Measurements from ENCODE around the gene HDHD3. TPM values are rescaled to one million over a fixed set of nuclear protein-coding genes. Genes with fewer than 3 reads are reported as not detected.
"Not testable (repeated sequence)": the region's sequence is repeated elsewhere in the genome, so short reads cannot be mapped to it uniquely, and the experiment has no call there.

Gene HDHD3
- total RNA-seq, 1 experiment from 2014 or later: 10.1 TPM

GRCh38 chr9:113368348-113368981, 8.3 kb downstream of the HDHD3 start:
- no peaks in the 10 kb centered on the region for H3K27me3 Mint-ChIP-seq (ENCODE audit: insufficient read depth, unreplicated experiment)
- peaks cover 6% of the 10 kb centered on the region for H3K36me3 Mint-ChIP-seq (ENCODE audit: insufficient read depth, unreplicated experiment)
- TF ChIP-seq, protein P1, sequence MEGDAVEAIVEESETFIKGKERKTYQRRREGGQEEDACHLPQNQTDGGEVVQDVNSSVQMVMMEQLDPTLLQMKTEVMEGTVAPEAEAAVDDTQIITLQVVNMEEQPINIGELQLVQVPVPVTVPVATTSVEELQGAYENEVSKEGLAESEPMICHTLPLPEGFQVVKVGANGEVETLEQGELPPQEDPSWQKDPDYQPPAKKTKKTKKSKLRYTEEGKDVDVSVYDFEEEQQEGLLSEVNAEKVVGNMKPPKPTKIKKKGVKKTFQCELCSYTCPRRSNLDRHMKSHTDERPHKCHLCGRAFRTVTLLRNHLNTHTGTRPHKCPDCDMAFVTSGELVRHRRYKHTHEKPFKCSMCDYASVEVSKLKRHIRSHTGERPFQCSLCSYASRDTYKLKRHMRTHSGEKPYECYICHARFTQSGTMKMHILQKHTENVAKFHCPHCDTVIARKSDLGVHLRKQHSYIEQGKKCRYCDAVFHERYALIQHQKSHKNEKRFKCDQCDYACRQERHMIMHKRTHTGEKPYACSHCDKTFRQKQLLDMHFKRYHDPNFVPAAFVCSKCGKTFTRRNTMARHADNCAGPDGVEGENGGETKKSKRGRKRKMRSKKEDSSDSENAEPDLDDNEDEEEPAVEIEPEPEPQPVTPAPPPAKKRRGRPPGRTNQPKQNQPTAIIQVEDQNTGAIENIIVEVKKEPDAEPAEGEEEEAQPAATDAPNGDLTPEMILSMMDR (IDR thresholded peaks at IDR 0.05; ENCODE audit: unreplicated experiment): no peak
- ChIA-PET POLR2A (interaction anchor here (0.6 kb wide), 1 partner anchor 29 kb away, joined by 3 read pairs; no protein-coding TSS in a partner anchor), CTCF (interaction anchor here (1.1 kb wide), 1 partner anchor 286 kb away, joined by 3 read pairs; no protein-coding TSS in a partner anchor)
- BruUV-seq (replicated peaks): no TSS peak
- no peak overlapping the region for H3K27ac Mint-ChIP-seq (ENCODE audit: low read depth, unreplicated experiment)
- H3K9me3 Mint-ChIP-seq (ENCODE audit: unreplicated experiment): no peaks in the 10 kb centered on the region
- no peak overlapping the region for H3K4me3 Mint-ChIP-seq (ENCODE audit: unreplicated experiment)
- no peak for DNase-seq (ENCODE audit: unreplicated experiment)
- intact Hi-C loops (cut with micrococcal nuclease): no loop called here
- peaks cover 9% of the 10 kb centered on the region for H3K4me1 Mint-ChIP-seq (ENCODE audit: insufficient read depth, unreplicated experiment)

GRCh38 chr9:113365652-113366051, 11.1 kb downstream of the HDHD3 start:
- H3K36me3 Mint-ChIP-seq (ENCODE audit: insufficient read depth, unreplicated experiment); BruUV-seq (replicated peaks); intact Hi-C loops (cut with micrococcal nuclease); H3K9me3 Mint-ChIP-seq (ENCODE audit: unreplicated experiment); H3K4me3 Mint-ChIP-seq (ENCODE audit: unreplicated experiment); H3K27ac Mint-ChIP-seq (ENCODE audit: low read depth, unreplicated experiment); H3K27me3 Mint-ChIP-seq (ENCODE audit: insufficient read depth, unreplicated experiment): not testable (repeated sequence)
- H3K4me1 Mint-ChIP-seq (ENCODE audit: insufficient read depth, unreplicated experiment): peaks cover 15% of the 10 kb centered on the region
- DNase-seq (ENCODE audit: unreplicated experiment): peak; percentile 42
- CTCF ChIA-PET: interaction anchor here (0.7 to 1.2 kb wide), 3 partner anchors 14 to 1676 kb away, joined by 3 to 4 read pairs (median 3); no protein-coding TSS in a partner anchor
- POLR2A ChIA-PET: interaction anchor here (0.7 to 1.4 kb wide), 2 partner anchors 36 to 90 kb away, joined by 3 read pairs; partner anchors contain the start of genes CDC26 and PRPF4

DNA sequence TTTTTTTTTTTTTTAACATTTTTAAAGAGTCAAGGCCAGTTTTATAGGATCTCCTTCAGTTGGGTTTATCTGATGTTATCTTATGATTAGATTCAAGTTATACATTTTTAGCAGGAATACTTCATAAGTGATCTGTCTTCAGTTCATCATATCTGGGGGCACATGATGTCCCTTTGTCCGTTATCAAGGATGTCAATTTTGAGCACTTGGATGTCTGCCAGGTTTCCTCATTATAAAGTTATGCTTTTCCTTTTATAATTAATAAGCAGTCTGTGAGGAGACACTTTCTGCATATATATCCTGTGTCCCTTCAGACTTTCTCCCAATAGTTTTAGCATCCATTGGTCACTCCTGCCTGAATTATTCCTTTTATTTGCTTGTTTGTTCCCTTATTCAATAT, 11.8 kb downstream of the HDHD3 start:
- TF ChIP-seq, protein P1 (IDR thresholded peaks at IDR 0.05; ENCODE audit: unreplicated experiment): no peak
- BruUV-seq (replicated peaks): no TSS peak
- H3K27me3 Mint-ChIP-seq (ENCODE audit: insufficient read depth, unreplicated experiment): no peaks in the 10 kb centered on the region
- H3K4me3 Mint-ChIP-seq (ENCODE audit: unreplicated experiment): no peak overlapping the region
- H3K27ac Mint-ChIP-seq (ENCODE audit: low read depth, unreplicated experiment): no peak overlapping the region
- H3K9me3 Mint-ChIP-seq (ENCODE audit: unreplicated experiment): no peaks in the 10 kb centered on the region
- H3K36me3 Mint-ChIP-seq (ENCODE audit: insufficient read depth, unreplicated experiment): no peaks in the 10 kb centered on the region
- intact Hi-C loops (cut with micrococcal nuclease): no loop called here
- DNase-seq (ENCODE audit: unreplicated experiment): no peak
- CTCF ChIA-PET: interaction anchor here (0.5 to 1.2 kb wide), 4 partner anchors 13 to 213 kb away, joined by 3 to 4 read pairs (median 3); no protein-coding TSS in a partner anchor
- POLR2A ChIA-PET: no interaction called here
- H3K4me1 Mint-ChIP-seq (ENCODE audit: insufficient read depth, unreplicated experiment): peaks cover 15% of the 10 kb centered on the region

DNA sequence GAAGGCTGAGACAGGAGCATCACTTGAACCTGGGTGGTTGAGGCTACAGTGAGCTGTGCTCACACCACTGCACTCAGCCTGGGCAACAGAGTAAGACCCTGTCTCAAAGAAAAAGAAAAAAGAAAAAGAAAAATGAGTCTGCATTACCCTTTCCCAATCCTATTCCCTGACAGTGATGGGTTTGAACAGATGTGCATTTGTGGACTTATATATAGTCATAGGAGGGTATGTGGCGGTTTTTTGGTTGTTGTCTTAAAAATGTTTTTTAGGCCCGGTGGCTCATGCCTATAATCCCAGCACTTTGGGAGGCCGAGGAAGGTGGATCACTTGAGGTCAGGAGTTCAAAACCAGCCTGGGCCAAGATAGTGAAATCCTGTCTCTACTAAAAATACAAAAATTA, 13.4 kb downstream of the HDHD3 start:
- DNase-seq (ENCODE audit: unreplicated experiment): no peak
- H3K27ac Mint-ChIP-seq (ENCODE audit: low read depth, unreplicated experiment): no peak overlapping the region
- H3K9me3 Mint-ChIP-seq (ENCODE audit: unreplicated experiment): no peaks in the 10 kb centered on the region
- BruUV-seq (replicated peaks): no TSS peak
- no peak overlapping the region for H3K4me3 Mint-ChIP-seq (ENCODE audit: unreplicated experiment)
- intact Hi-C loops (cut with micrococcal nuclease): no loop called here
- ChIA-PET POLR2A (no interaction called here), CTCF (interaction anchor here (0.6 kb wide), 3 partner anchors 139 to 311 kb away, joined by 3 read pairs; no protein-coding TSS in a partner anchor)
- TF ChIP-seq, protein P1 (IDR thresholded peaks at IDR 0.05; ENCODE audit: unreplicated experiment): no peak
- H3K27me3 Mint-ChIP-seq (ENCODE audit: insufficient read depth, unreplicated experiment): no peaks in the 10 kb centered on the region
- H3K36me3 Mint-ChIP-seq (ENCODE audit: insufficient read depth, unreplicated experiment): no peaks in the 10 kb centered on the region
- H3K4me1 Mint-ChIP-seq (ENCODE audit: insufficient read depth, unreplicated experiment): peaks cover 15% of the 10 kb centered on the region
